HEK293 (cell line): ENCODE measurements around the gene LILRA5.

ENCODE experiments used
- CTCF ChIA-PET: fragments of 350-600 bp; formaldehyde crosslinking; extraction: SDS; loops from one replicate; lab custom pipeline; 2021; ENCODE audit warnings: antibody characterized with exemption; lab: Yijun Ruan, JAX
- POLR2A ChIA-PET: fragments of 300-600 bp; formaldehyde crosslinking; extraction: SDS; loops from one replicate; lab custom pipeline; 2020; ENCODE audit warnings: antibody characterized with exemption, inconsistent platforms; lab: Yijun Ruan, JAX
- H3K27ac ChIP-seq: fragments of 200-500 bp; sonication (Bioruptor generic); 2 replicates; pipeline ENCODE4 v1.5.1; 2014; ENCODE audit warnings: low read depth, low read length, control low read depth, inconsistent platforms; ENCODE audit errors: extremely low read depth
- H3K36me3 ChIP-seq, 2 experiments: fragments of 200-500 bp in 1 of 2; sonication (Bioruptor generic) in 1 of 2; 1 replicate in 1 of 2; 2 replicates in 1 of 2; pipeline ENCODE4 v1.5.1; 2014 to 2017; ENCODE audit warnings: inconsistent platforms in 2 of 2, low read length in 2 of 2; ENCODE audit not compliant: control insufficient read depth in 2 of 2, insufficient read depth in 1 of 2
- H3K4me1 ChIP-seq: fragments of 200-500 bp; sonication (Bioruptor generic); 2 replicates; pipeline ENCODE4 v1.5.1; 2014; ENCODE audit warnings: mild to moderate bottlenecking, low read length, inconsistent platforms; ENCODE audit not compliant: control insufficient read depth, insufficient read depth
- H3K4me3 ChIP-seq: 2 replicates; pipeline ENCODE4 v1.5.1; 2011; ENCODE audit warnings: low read depth, mild to moderate bottlenecking, control low read depth, low read length, moderate library complexity
- H3K9me3 ChIP-seq: fragments of 200-500 bp; sonication (Bioruptor generic); 2 replicates; pipeline ENCODE4 v1.5.1; 2014; ENCODE audit warnings: low read depth, low read length, inconsistent platforms; ENCODE audit not compliant: control insufficient read depth, insufficient read depth
- INSM2 ChIP-seq: fragments of 450-650 bp; formaldehyde crosslinking; IDR thresholded peaks from 2 replicates; pipeline ENCODE4 v1.5.1; 2016; ENCODE audit warnings: missing biosample characterization, missing genetic modification characterization
- KLF10 ChIP-seq: fragments of 450-650 bp; IDR thresholded peaks from 2 replicates; pipeline ENCODE4 v1.5.1; 2018; ENCODE audit warnings: missing biosample characterization, mild to moderate bottlenecking, missing genetic modification characterization
- KLF8 ChIP-seq: fragments of 450-650 bp; formaldehyde crosslinking; IDR thresholded peaks from 2 replicates; pipeline ENCODE4 v1.5.1; 2016; ENCODE audit warnings: missing biosample characterization, missing genetic modification characterization
- OSR2 ChIP-seq: fragments of 450-650 bp; formaldehyde crosslinking; IDR thresholded peaks from 2 replicates; pipeline ENCODE4 v1.5.1; 2016; ENCODE audit warnings: missing biosample characterization, missing genetic modification characterization
- ZFHX2 ChIP-seq: fragments of 450-650 bp; formaldehyde crosslinking; conservative IDR thresholded peaks from 2 replicates; pipeline ENCODE4 v1.5.1; 2016; ENCODE audit warnings: missing biosample characterization, missing genetic modification characterization
- ZFP69B ChIP-seq: fragments of 450-650 bp; formaldehyde crosslinking; IDR thresholded peaks from 2 replicates; pipeline ENCODE4 v1.5.1; 2016; ENCODE audit warnings: missing biosample characterization, missing genetic modification characterization
- ZNF112 ChIP-seq: fragments of 450-650 bp; formaldehyde crosslinking; IDR thresholded peaks from 2 replicates; pipeline ENCODE4 v1.5.0; 2017; ENCODE audit warnings: missing biosample characterization, missing genetic modification characterization
- ZNF121 ChIP-seq: fragments of 450-650 bp; formaldehyde crosslinking; IDR thresholded peaks from 2 replicates; pipeline ENCODE4 v1.5.1; 2016; ENCODE audit warnings: missing biosample characterization, missing genetic modification characterization
- ZNF148 ChIP-seq: fragments of 450-650 bp; formaldehyde crosslinking; IDR thresholded peaks from 2 replicates; pipeline ENCODE4 v1.5.0; 2017; ENCODE audit warnings: missing biosample characterization, missing genetic modification characterization, borderline replicate concordance
- ZNF2 ChIP-seq: fragments of 450-650 bp; formaldehyde crosslinking; IDR thresholded peaks from 2 replicates; pipeline ENCODE4 v1.5.1; 2016; ENCODE audit warnings: missing biosample characterization, missing genetic modification characterization
- ZNF214 ChIP-seq: fragments of 450-650 bp; formaldehyde crosslinking; IDR thresholded peaks from 2 replicates; pipeline ENCODE4 v1.5.1; 2017; ENCODE audit warnings: missing biosample characterization, mild to moderate bottlenecking, missing genetic modification characterization, borderline replicate concordance
- ZNF221 ChIP-seq: fragments of 450-650 bp; formaldehyde crosslinking; IDR thresholded peaks from 2 replicates; pipeline ENCODE4 v1.5.1; 2017; ENCODE audit warnings: missing biosample characterization, missing genetic modification characterization, borderline replicate concordance
- ZNF335 ChIP-seq: fragments of 450-650 bp; formaldehyde crosslinking; conservative IDR thresholded peaks from 2 replicates; pipeline ENCODE4 v1.5.1; 2016; ENCODE audit warnings: missing biosample characterization, missing genetic modification characterization
- ZNF391 ChIP-seq: fragments of 450-650 bp; formaldehyde crosslinking; IDR thresholded peaks from 2 replicates; pipeline ENCODE4 v1.5.1; 2016; ENCODE audit warnings: low read depth, missing biosample characterization, missing genetic modification characterization, borderline replicate concordance
- ZNF426 ChIP-seq: fragments of 450-650 bp; formaldehyde crosslinking; IDR thresholded peaks from 2 replicates; pipeline ENCODE4 v1.5.1; 2017; ENCODE audit warnings: missing biosample characterization, missing genetic modification characterization, mild to moderate bottlenecking, inconsistent platforms, moderate library complexity
- ZNF510 ChIP-seq: fragments of 450-650 bp; formaldehyde crosslinking; IDR thresholded peaks from 2 replicates; pipeline ENCODE4 v1.5.1; 2018; ENCODE audit warnings: mild to moderate bottlenecking, missing genetic modification characterization, missing biosample characterization; ENCODE audit not compliant: insufficient replicate concordance
- ZNF571 ChIP-seq: fragments of 450-650 bp; formaldehyde crosslinking; IDR thresholded peaks from 2 replicates; pipeline ENCODE4 v1.5.0; 2017; ENCODE audit warnings: missing biosample characterization, missing genetic modification characterization
- ZNF585B ChIP-seq: fragments of 450-650 bp; formaldehyde crosslinking; IDR thresholded peaks from 2 replicates; pipeline ENCODE4 v1.5.1; 2016; ENCODE audit warnings: missing biosample characterization, missing genetic modification characterization
- ZNF610 ChIP-seq: fragments of 450-650 bp; formaldehyde crosslinking; IDR thresholded peaks from 2 replicates; pipeline ENCODE4 v1.5.1; 2016; ENCODE audit warnings: missing biosample characterization, missing genetic modification characterization, borderline replicate concordance
- ZNF621 ChIP-seq: fragments of 450-650 bp; formaldehyde crosslinking; IDR thresholded peaks from 2 replicates; pipeline ENCODE4 v1.5.1; 2017; ENCODE audit warnings: missing biosample characterization, missing genetic modification characterization
- ZNF629 ChIP-seq: fragments of 450-650 bp; formaldehyde crosslinking; IDR thresholded peaks from 2 replicates; pipeline ENCODE4 v1.5.1; 2017; ENCODE audit warnings: missing biosample characterization, missing genetic modification characterization
- ZNF654 ChIP-seq: fragments of 450-650 bp; formaldehyde crosslinking; IDR thresholded peaks from 2 replicates; pipeline ENCODE4 v1.5.1; 2016; ENCODE audit warnings: low read depth, missing biosample characterization, missing genetic modification characterization
- ZNF707 ChIP-seq: fragments of 450-650 bp; formaldehyde crosslinking; IDR thresholded peaks from 2 replicates; pipeline ENCODE4 v1.5.1; 2016; ENCODE audit warnings: missing biosample characterization, missing genetic modification characterization
- ZNF768 ChIP-seq: fragments of 450-650 bp; formaldehyde crosslinking; IDR thresholded peaks from 2 replicates; pipeline ENCODE4 v1.5.1; 2018; ENCODE audit warnings: missing biosample characterization, mild to moderate bottlenecking, missing genetic modification characterization
- ZNF777 ChIP-seq: fragments of 450-650 bp; formaldehyde crosslinking; IDR thresholded peaks from 2 replicates; pipeline ENCODE4 v1.5.1; 2017; ENCODE audit warnings: missing biosample characterization, missing genetic modification characterization, borderline replicate concordance
- TF ChIP-seq, protein P1 (sequence below): fragments of 450-650 bp; formaldehyde crosslinking; IDR thresholded peaks from 2 replicates; pipeline ENCODE4 v1.5.1; 2016; ENCODE audit warnings: missing biosample characterization, missing genetic modification characterization
- TF ChIP-seq, protein P2 (sequence below): fragments of 450-650 bp; formaldehyde crosslinking; IDR thresholded peaks from 2 replicates; pipeline ENCODE4 v1.5.1; 2016; ENCODE audit warnings: missing biosample characterization, missing genetic modification characterization
- TF ChIP-seq, protein P3 (sequence below): IDR thresholded peaks from 2 replicates; pipeline ENCODE4 v1.6.1; 2011; ENCODE audit warnings: mild to moderate bottlenecking, low read depth, low read length, borderline replicate concordance

The LILRA5 gene

DNA sequence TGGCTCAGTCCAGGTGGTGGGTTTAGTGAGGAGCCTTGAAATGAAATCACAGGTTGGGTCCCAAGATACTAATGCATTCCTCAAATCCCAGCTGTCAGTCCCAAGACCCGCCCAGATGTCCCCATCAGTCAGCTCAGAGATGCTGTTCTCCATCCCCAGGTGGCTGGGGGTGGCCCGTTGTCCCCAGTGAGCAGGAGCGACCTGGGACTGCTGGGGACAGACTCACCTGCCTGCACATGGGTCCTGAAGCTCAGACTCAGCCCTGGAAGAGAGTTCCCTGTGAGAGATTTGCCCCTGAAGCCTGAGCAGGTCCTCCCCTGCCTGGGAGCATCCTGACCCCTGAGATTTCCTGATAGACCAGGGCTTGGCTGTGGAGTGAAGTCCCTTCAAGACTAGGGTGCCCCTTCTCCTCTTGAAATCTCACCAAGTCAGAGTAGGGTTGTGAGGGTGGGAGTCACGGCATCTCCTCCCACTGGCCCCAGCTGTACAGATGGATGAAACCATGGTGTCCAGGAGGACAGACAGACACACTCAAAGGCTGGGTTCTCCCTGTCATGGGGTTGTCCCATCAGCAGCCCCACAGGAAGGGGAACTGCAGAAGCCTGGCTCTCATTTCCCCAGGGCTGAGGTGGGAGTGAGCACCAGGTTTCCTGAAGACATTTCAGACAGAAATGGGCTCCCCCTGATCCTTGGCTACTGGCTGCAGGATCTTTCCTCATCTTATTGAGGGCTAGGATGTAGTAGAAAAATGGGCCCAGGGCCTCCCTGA, 14.4 kb downstream of the LILRA5 start:
- TF ChIP-seq ZNF707 (tag by site-specific recombination) (no peak), ZNF112 (tag by site-specific recombination) (no peak), ZNF629 (tag by site-specific recombination) (no peak), ZNF585B (tag by site-specific recombination) (no peak), ZNF654 (tag by site-specific recombination) (no peak), ZNF221 (no peak), ZNF426 (no peak), ZNF610 (no peak), ZNF571 (tag by site-specific recombination) (no peak), ZNF510 (tag by site-specific recombination) (no peak), ZFHX2 (no peak), ZNF2 (tag by site-specific recombination) (no peak), ZNF768 (no peak), ZNF777 (no peak), ZNF391 (tag by site-specific recombination) (no peak)
- TF ChIP-seq, protein P1, sequence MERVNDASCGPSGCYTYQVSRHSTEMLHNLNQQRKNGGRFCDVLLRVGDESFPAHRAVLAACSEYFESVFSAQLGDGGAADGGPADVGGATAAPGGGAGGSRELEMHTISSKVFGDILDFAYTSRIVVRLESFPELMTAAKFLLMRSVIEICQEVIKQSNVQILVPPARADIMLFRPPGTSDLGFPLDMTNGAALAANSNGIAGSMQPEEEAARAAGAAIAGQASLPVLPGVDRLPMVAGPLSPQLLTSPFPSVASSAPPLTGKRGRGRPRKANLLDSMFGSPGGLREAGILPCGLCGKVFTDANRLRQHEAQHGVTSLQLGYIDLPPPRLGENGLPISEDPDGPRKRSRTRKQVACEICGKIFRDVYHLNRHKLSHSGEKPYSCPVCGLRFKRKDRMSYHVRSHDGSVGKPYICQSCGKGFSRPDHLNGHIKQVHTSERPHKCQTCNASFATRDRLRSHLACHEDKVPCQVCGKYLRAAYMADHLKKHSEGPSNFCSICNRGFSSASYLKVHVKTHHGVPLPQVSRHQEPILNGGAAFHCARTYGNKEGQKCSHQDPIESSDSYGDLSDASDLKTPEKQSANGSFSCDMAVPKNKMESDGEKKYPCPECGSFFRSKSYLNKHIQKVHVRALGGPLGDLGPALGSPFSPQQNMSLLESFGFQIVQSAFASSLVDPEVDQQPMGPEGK (tag by site-specific recombination): no peak
- TF ChIP-seq, protein P2, sequence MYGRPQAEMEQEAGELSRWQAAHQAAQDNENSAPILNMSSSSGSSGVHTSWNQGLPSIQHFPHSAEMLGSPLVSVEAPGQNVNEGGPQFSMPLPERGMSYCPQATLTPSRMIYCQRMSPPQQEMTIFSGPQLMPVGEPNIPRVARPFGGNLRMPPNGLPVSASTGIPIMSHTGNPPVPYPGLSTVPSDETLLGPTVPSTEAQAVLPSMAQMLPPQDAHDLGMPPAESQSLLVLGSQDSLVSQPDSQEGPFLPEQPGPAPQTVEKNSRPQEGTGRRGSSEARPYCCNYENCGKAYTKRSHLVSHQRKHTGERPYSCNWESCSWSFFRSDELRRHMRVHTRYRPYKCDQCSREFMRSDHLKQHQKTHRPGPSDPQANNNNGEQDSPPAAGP (tag by site-specific recombination): no peak
- TF ChIP-seq, protein P3, sequence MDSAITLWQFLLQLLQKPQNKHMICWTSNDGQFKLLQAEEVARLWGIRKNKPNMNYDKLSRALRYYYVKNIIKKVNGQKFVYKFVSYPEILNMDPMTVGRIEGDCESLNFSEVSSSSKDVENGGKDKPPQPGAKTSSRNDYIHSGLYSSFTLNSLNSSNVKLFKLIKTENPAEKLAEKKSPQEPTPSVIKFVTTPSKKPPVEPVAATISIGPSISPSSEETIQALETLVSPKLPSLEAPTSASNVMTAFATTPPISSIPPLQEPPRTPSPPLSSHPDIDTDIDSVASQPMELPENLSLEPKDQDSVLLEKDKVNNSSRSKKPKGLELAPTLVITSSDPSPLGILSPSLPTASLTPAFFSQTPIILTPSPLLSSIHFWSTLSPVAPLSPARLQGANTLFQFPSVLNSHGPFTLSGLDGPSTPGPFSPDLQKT: no peak
- ChIA-PET CTCF (interaction anchor here (0.9 to 1.7 kb wide), 2 partner anchors 33 to 110 kb away, joined by 3 to 8 read pairs; no protein-coding TSS in a partner anchor), POLR2A (no interaction called here)
- Histone ChIP-seq H3K9me3 (no peaks in the 10 kb centered on the region), H3K36me3 (no peaks in the 10 kb centered on the region), H3K4me1 (no peaks in the 10 kb centered on the region), H3K4me3 (no peak overlapping the region), H3K27ac (no peak overlapping the region)

GRCh38 chr19:54297759-54298305, 15.1 kb downstream of the LILRA5 start:
- H3K36me3 ChIP-seq: no peaks in the 10 kb centered on the region
- H3K27ac ChIP-seq: no peak overlapping the region
- CTCF ChIA-PET: interaction anchor here (0.9 to 1.7 kb wide), 2 partner anchors 32 to 109 kb away, joined by 3 to 8 read pairs; no protein-coding TSS in a partner anchor
- H3K4me1 ChIP-seq: no peaks in the 10 kb centered on the region
- H3K9me3 ChIP-seq: no peaks in the 10 kb centered on the region
- no peak overlapping the region for H3K4me3 ChIP-seq
- POLR2A ChIA-PET: no interaction called here
- TF ChIP-seq ZNF148 (tag by site-specific recombination) (no peak), ZNF621 (tag by site-specific recombination) (no peak), ZNF335 (tag by site-specific recombination) (no peak), ZNF214 (tag by site-specific recombination) (no peak), OSR2 (tag by site-specific recombination) (no peak), KLF10 (tag by site-specific recombination) (no peak), INSM2 (no peak), ZNF121 (tag by site-specific recombination) (no peak), ZFP69B (tag by site-specific recombination) (no peak), KLF8 (tag by site-specific recombination) (no peak)
